AG04449 (cell line): Measurements from ENCODE around the gene LIG3.
A peak's percentile ranks its signal among the peaks of the same experiment; 100 is the strongest.
"Not testable (repeated sequence)": the region's sequence is repeated elsewhere in the genome, so short reads cannot be mapped to it uniquely, and the experiment has no call there.

ENCODE experiments used
- CTCF ChIA-PET: fragments of 350-600 bp; formaldehyde crosslinking; extraction: SDS; loops from one replicate; lab custom pipeline; 2021; ENCODE audit warnings: antibody characterized with exemption; lab: Yijun Ruan, JAX
- POLR2A ChIA-PET: fragments of 400-600, 350-600 bp; formaldehyde crosslinking; extraction: SDS; loops from one replicate; lab custom pipeline; 2020; ENCODE audit warnings: antibody characterized with exemption, inconsistent platforms; lab: Yijun Ruan, JAX
- DNase-seq: peaks from one replicate; pipeline ENCODE4 v3.0.0-alpha.2; 2010; ENCODE audit warnings: low read depth, low spot score
- H3K4me3 ChIP-seq: 2 replicates; pipeline ENCODE4 v1.5.1; 2011; ENCODE audit warnings: low read depth, mild to moderate bottlenecking, control low read depth, low read length
- CTCF ChIP-seq: IDR thresholded peaks from one replicate; pipeline ENCODE4 v1.5.1; 2011; ENCODE audit warnings: mild to moderate bottlenecking, moderate library complexity, low read length, control low read depth, inconsistent platforms; ENCODE audit not compliant: insufficient read depth; ENCODE audit errors: missing control alignments

LIG3 gene

DNA sequence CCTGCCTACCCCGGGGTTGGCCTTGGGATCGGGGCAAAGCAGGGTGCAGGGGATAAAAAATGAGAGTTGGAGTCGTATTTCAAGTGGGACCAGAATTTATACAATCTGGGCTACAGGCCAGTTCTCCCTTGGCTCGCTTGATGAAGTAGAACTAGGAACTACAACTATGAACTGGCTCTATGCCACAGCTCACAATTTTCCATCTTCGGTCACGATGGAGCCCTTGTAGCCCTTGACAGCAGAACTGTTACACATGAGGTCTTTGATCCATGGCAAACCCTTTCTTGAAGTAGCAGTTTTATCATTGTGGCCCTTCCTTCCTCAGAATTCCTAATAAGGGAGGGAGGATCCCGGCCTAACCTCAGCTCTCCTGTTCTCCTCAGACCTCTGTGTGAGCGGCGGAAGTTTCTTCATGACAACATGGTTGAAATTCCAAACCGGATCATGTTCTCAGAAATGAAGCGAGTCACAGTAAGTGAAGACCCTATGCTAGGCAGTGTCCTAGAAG, 17.1 kb downstream of the LIG3 start:
- POLR2A ChIA-PET, result no interaction called here

GRCh38 chr17:34998205-34998604, 17.9 kb downstream of the LIG3 start:
- ChIA-PET CTCF (interaction anchor here (0.6 to 11.3 kb wide), 19 partner anchors 9 to 143 kb away, joined by 3 to 142 read pairs (median 5); partner anchors contain the start of genes FNDC8 and RAD51D), POLR2A (interaction anchor here (0.7 kb wide), 1 partner anchor 11 kb away, joined by 3 read pairs; no protein-coding TSS in a partner anchor)
- TF ChIP-seq CTCF, result peak; percentile 96
- no peak overlapping the region for H3K4me3 ChIP-seq
- no peak for DNase-seq

More for the DNA sequence above, 17.1 kb downstream of the LIG3 start:
- CTCF ChIA-PET, result interaction anchor here (0.6 to 11.3 kb wide), 18 partner anchors 8 to 133 kb away, joined by 3 to 142 read pairs (median 4); partner anchors contain the start of genes FNDC8, LIG3 and RAD51D
- DNase-seq, result peak; percentile 55
- no peak overlapping the region for H3K4me3 ChIP-seq
- no peak for TF ChIP-seq CTCF

DNA sequence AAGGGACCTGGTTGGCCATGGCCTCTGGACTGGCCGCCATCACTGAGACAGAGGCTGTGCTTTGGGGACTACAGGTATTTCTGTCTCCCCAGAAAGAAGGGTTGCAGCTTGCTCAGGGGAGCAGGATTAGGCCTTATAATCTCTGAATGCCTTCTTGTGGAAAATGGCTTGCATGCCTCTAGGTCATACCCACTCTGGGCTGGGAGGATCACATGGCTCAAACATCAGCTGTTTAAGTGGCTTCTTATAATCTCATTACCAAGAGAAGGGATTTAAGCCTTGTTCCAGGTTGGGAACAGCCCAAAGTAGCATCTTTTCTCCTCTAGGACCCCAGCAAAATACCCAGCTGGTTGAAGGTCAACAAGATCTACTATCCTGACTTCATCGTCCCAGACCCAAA, 19.1 kb downstream of the LIG3 start:
- no peak for TF ChIP-seq CTCF
- H3K4me3 ChIP-seq, result no peak overlapping the region
- ChIA-PET CTCF (interaction anchor here (1.3 to 11.3 kb wide), 9 partner anchors 10 to 129 kb away, joined by 3 to 142 read pairs (median 5); partner anchors contain the start of genes FNDC8 and RAD51D), POLR2A (interaction anchor here (0.9 kb wide), 1 partner anchor 90 kb away, joined by 3 read pairs; no protein-coding TSS in a partner anchor)
- no peak for DNase-seq

- CTCF ChIA-PET, result interaction anchor here (2.9 to 11.3 kb wide), 3 partner anchors 8 to 120 kb away, joined by 17 to 142 read pairs (median 83); partner anchors contain the start of genes FNDC8 and RAD51D
- DNase-seq, POLR2A ChIA-PET, H3K4me3 ChIP-seq: not testable (repeated sequence)
Observed at GRCh38 chr17:35000965-35001364, 20.7 kb downstream of the LIG3 start.

GRCh38 chr17:35001549-35001948, 21.2 kb downstream of the LIG3 start:
- no peak overlapping the region for H3K4me3 ChIP-seq
- no peak for TF ChIP-seq CTCF
- ChIA-PET POLR2A (interaction anchor here (0.6 kb wide), 1 partner anchor 88 kb away, joined by 3 read pairs; no protein-coding TSS in a partner anchor), CTCF (interaction anchor here (1.8 to 6.2 kb wide), 3 partner anchors 88 to 118 kb away, joined by 5 to 83 read pairs (median 11); partner anchors contain the start of gene RAD51D)
- no peak for DNase-seq

GRCh38 chr17:35002876-35003551, 22.7 kb downstream of the LIG3 start:
- TF ChIP-seq CTCF, result no peak
- H3K4me3 ChIP-seq, result no peak overlapping the region
- ChIA-PET POLR2A (no interaction called here), CTCF (interaction anchor here (0.8 to 2.0 kb wide), 3 partner anchors 18 to 116 kb away, joined by 3 to 11 read pairs (median 5); partner anchors contain the start of gene RAD51D)
- DNase-seq, result no peak
